T-helper 1 cell treated with Interleukin-12 subunit alpha and Interleukin-12 subunit beta and Interleukin-4 antibody, amounts not matched to agents 30 ng/mL and 1 ng/mL, for 36 hours (primary cell): ENCODE results near the gene ATP5F1D. TPM values are rescaled to one million over a fixed set of nuclear protein-coding genes. Genes with fewer than 3 reads are reported as not detected.

Experiments
- intact Hi-C: fragments of 100-400 bp; cut with micrococcal nuclease; formaldehyde crosslinking; loops from one replicate; pipeline ENCODE4 v1.15.1; 2024
- total RNA-seq: library from RNA; stranded (reverse); gene quantifications from 2 replicates; pipeline ENCODE4 v1.2.3, GENCODE V29; 2022

ATP5F1D gene
- total RNA-seq, 1 donor from 2014 or later: 161 TPM

DNA sequence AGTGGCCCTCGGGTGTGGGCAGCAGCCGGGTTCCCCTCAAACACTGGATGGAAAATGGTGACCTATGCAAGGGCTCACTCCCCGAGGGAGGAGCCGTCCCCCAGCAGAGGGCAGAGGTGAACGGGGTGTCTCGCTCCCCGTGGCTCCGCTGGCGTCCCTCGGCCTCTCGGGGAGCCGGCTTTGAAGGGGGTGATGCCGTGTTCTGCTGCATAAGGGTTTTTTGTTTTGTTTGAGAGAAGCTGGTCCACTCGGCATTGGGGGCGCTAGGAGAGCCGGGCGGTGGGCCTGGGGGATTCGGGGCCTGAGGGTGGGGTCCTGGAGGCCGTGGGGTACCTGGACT, 48.1 kb downstream of the ATP5F1D start:
- intact Hi-C loops: no loop called here

- intact Hi-C loops: no loop called here
These were observed 48.7 kb downstream of the ATP5F1D start for GRCh38 chr19:1290196-1290702.

DNA sequence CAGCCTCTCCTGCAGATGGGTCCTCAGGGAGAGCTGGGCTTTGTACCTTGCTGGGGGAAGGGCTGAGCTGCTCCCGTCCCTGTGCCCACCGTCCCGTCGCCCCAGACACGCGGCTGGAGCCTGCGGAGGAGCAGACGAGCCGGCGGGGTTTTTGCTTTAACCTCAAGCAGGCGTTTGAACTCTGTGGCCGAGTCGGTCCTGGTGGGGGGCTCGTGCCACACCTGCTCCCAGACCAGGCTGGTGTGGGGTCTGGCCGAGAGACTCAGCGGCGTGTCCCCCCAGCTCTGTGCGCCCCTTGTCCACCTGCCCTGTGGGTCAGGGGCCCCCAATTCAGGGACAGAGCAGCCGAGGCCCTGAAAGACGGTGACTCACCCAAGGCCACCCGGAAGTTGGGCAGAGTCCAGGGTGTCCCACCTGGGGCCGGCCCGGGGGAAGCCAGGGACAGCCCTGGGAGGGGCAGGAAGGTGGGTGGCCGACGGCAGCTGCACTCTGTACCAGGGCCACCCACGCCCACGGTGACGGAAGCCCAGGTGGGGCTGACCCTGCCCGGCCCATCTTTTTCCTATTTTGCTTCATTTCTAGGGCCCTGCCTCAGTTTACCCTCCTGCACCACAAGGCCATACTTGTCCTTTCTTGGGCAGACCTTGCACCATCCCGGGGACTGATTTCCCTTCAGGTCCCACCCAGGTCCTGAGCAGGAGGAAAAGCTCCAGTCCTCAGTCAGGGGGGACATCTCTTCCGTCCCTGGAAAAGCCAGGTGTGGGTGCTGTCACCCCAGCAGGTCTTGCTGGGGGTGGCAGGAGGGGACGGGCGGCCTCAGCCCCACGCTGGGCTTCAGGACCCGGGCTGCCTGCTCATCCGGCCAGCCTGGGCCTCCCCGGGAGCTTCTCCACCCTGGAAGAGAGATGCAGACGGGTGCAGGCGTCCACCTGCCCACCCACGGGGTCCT, 49.4 kb downstream of the ATP5F1D start:
- intact Hi-C loops: no loop called here

DNA sequence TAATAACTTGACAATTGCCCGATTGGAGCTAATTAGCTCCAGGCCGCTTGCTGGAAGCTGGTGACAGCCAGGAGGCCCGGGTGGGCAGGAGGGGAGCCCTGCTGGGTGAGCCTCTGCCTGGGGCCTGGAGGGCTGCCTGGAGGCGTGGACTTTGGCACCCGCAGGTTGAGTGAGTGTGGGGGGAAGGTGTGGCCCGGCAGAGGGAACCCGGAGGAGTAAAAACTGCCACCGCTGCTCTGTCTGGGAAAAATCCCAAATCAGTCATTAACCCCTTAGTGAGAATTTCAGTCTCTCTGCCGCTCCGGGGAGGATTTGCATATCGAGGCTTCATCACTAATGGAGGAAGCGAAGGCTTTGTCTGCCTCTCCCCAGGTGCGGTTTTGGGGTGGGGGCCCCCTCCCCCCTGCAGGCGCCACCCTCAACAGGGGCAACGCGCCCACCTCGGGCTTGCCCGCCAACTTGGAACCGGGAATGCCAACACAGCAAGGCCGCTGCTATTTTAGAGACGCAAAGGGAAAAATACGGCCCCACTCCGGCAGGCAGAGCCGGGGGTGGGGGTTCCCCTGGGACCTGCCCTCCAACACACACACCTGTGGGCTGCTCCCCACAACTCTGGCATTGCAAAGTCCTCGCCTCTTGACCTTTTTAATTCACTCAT, 50.3 kb downstream of the ATP5F1D start:
- intact Hi-C loops: no loop called here

DNA sequence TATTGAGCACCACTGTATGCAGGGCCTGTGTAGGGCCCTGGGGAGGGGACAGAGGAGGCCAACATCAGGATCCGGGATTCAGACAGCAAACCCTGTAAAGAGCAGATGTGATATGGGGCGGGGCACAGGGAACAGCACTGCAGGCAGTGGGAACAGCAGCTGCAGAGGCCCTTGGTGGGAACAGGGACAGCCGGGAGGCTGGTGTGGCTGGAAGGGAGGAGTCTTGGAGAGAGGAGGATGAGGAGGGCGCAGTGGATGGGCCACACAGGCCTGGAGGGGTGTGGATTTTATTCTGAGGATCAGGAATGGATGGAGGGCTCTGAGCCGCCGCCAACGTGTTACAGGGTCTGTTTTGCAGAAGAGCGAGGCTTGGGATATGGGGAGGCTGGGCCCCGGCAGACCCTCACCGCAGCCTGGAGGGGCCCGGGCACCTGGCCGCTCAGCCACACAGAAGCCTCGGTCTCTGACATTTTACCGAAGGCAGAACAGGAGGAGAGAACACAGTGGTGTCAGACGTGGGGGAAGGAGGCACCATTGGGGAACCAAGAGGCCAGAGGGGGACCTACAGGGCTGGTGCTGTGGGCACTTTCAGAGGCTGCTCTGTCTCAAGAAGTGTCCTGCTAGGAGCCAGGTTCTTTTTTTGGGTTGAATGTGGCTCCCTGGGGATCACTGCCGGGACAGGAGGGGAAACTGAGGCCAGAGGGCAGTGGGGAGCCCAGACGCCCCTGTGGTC, 51.0 kb downstream of the ATP5F1D start:
- intact Hi-C loops: no loop called here

GRCh38 chr19:1293782-1294604, 52.4 kb downstream of the ATP5F1D start:
- intact Hi-C loops: no loop called here

Other genes starting within 250 kb of the ATP5F1D start
- gene GRIN3B, start 241.3 kb upstream of the ATP5F1D start, total RNA-seq: not detected in 2 replicates
- 181 and 185 TPM in 2 replicates for gene TMEM259, start 220.6 kb upstream of the ATP5F1D start, total RNA-seq
- not detected in 2 replicates for gene RNU6-2, start 220.2 kb upstream of the ATP5F1D start, total RNA-seq
- gene CNN2, start 215.1 kb upstream of the ATP5F1D start, total RNA-seq: 436 and 459 TPM in 2 replicates
- 63.6 and 71.7 TPM in 2 replicates for gene ABCA7, start 201.6 kb upstream of the ATP5F1D start, total RNA-seq
- 471 and 479 TPM in 2 replicates for gene ARHGAP45, start 174.6 kb upstream of the ATP5F1D start, total RNA-seq
- gene POLR2E, start 146.4 kb upstream of the ATP5F1D start, total RNA-seq: 155 and 170 TPM in 2 replicates
- gene GPX4, start 137.8 kb upstream of the ATP5F1D start, total RNA-seq: 131 and 142 TPM in 2 replicates
- gene SBNO2, start 67.5 kb upstream of the ATP5F1D start, total RNA-seq: 164 and 179 TPM in 2 replicates
- gene STK11, start 36.0 kb upstream of the ATP5F1D start, total RNA-seq: 68.7 and 77.1 TPM in 2 replicates
- gene CBARP, start 3.7 kb upstream of the ATP5F1D start, total RNA-seq: 0.10 TPM in 1 of 2 replicates, not detected in the other
- gene MIDN, start 6.8 kb downstream of the ATP5F1D start, total RNA-seq: 106 and 107 TPM in 2 replicates
- 208 and 213 TPM in 2 replicates for gene CIRBP, start 27.6 kb downstream of the ATP5F1D start, total RNA-seq
- 55.8 and 64.6 TPM in 2 replicates for gene FAM174C, start 33.8 kb downstream of the ATP5F1D start, total RNA-seq
- not detected in 2 replicates for gene EFNA2, start 44.1 kb downstream of the ATP5F1D start, total RNA-seq
- gene NDUFS7, start 142.2 kb downstream of the ATP5F1D start, total RNA-seq: 104 and 109 TPM in 2 replicates
- gene GAMT, start 159.8 kb downstream of the ATP5F1D start, total RNA-seq: 13.5 and 18.8 TPM in 2 replicates
- 211 and 223 TPM in 2 replicates for gene DAZAP1, start 165.8 kb downstream of the ATP5F1D start, total RNA-seq
- gene RPS15, start 196.6 kb downstream of the ATP5F1D start, total RNA-seq: 1,137 and 1,164 TPM in 2 replicates
- 0.15 and 0.29 TPM in 2 replicates for gene APC2, start 208.4 kb downstream of the ATP5F1D start, total RNA-seq
- 43.1 and 45.2 TPM in 2 replicates for gene C19orf25, start 237.5 kb downstream of the ATP5F1D start, total RNA-seq
- gene PCSK4, start 248.6 kb downstream of the ATP5F1D start, total RNA-seq: 1.0 and 1.5 TPM in 2 replicates
- 1.0 and 1.7 TPM in 2 replicates for gene REEP6, start 249.4 kb downstream of the ATP5F1D start, total RNA-seq